Measurements from ENCODE around the gene PLCB4.
A peak's percentile ranks its signal among the peaks of the same experiment; 100 is the strongest.
"Not testable (repeated sequence)": the region's sequence is repeated elsewhere in the genome, so short reads cannot be mapped to it uniquely, and the experiment has no call there.

Gene PLCB4

GRCh38 chr20:9377007-9377406, 308.1 kb downstream of the PLCB4 start:
- DNase-seq: no peak

- not testable (repeated sequence) for DNase-seq
These were observed 316.7 kb downstream of the PLCB4 start for GRCh38 chr20:9385345-9386310.

- no peak for DNase-seq
These were observed 319.4 kb downstream of the PLCB4 start for GRCh38 chr20:9388160-9388812.

GRCh38 chr20:9388813-9389161, 319.9 kb downstream of the PLCB4 start:
- no peak for DNase-seq

- no peak for DNase-seq
These were observed 320.5 kb downstream of the PLCB4 start for GRCh38 chr20:9389346-9389745.

- DNase-seq: no peak
These were observed 321.6 kb downstream of the PLCB4 start for GRCh38 chr20:9390441-9390840.

GRCh38 chr20:9392892-9393857, 324.3 kb downstream of the PLCB4 start:
- peak; percentile 58 to 78 (median 61) for DNase-seq

- no peak for DNase-seq
These were observed 327.1 kb downstream of the PLCB4 start for GRCh38 chr20:9395971-9396370.

GRCh38 chr20:9397928-9398327, 329.0 kb downstream of the PLCB4 start:
- no peak for DNase-seq

GRCh38 chr20:9398882-9399281, 330.0 kb downstream of the PLCB4 start:
- no peak for DNase-seq

- peak in 1 of 3 experiments; percentile 16 for DNase-seq
These were observed 330.4 kb downstream of the PLCB4 start for GRCh38 chr20:9399322-9399721.

GRCh38 chr20:9400171-9401025, 331.5 kb downstream of the PLCB4 start:
- DNase-seq: peak in 1 of 3 experiments; percentile 21

- DNase-seq: no peak
These were observed 332.5 kb downstream of the PLCB4 start for GRCh38 chr20:9401371-9401770.

GRCh38 chr20:9402141-9402540, 333.3 kb downstream of the PLCB4 start:
- peak in 2 of 3 experiments; percentile 73 to 95 for DNase-seq

- no peak for DNase-seq
These were observed 333.7 kb downstream of the PLCB4 start for GRCh38 chr20:9402546-9402945.

GRCh38 chr20:9403448-9403847, 334.6 kb downstream of the PLCB4 start:
- no peak for DNase-seq

- peak; percentile 60 to 88 (median 85) for DNase-seq
These were observed 339.0 kb downstream of the PLCB4 start for GRCh38 chr20:9407805-9408421.

GRCh38 chr20:9408422-9409300, 339.8 kb downstream of the PLCB4 start:
- DNase-seq: no peak

- DNase-seq: no peak
These were observed 340.5 kb downstream of the PLCB4 start for GRCh38 chr20:9409352-9409751.

GRCh38 chr20:9409981-9410380, 341.1 kb downstream of the PLCB4 start:
- no peak for DNase-seq

Data from NCI-H1417 (cell line).